Measurements from ENCODE around the gene POR. TPM values are rescaled to one million over a fixed set of nuclear protein-coding genes. Genes with fewer than 3 reads are reported as not detected.
"Not testable (repeated sequence)": the region's sequence is repeated elsewhere in the genome, so short reads cannot be mapped to it uniquely, and the experiment has no call there.

Gene POR
- total RNA-seq, 1 donor from 2014 or later: 84.4 TPM

GRCh38 chr7:75876126-75876881 is 38.7 kb upstream of the POR start:
- no peak for DNase-seq (ENCODE audit: low spot score)
- peaks cover 40% of the 10 kb centered on the region for H3K4me1 Mint-ChIP-seq (ENCODE audit: low read depth)
- no peaks in the 10 kb centered on the region for H3K27me3 Mint-ChIP-seq (ENCODE audit: insufficient read depth)
- H3K9me3 Mint-ChIP-seq: no peaks in the 10 kb centered on the region
- H3K36me3 Mint-ChIP-seq (ENCODE audit: low read depth): peaks cover 15% of the 10 kb centered on the region
- no peak overlapping the region for H3K4me3 Mint-ChIP-seq
- intact Hi-C loops (cut with micrococcal nuclease): loop anchor here (10.0 kb wide), 2 partner anchors 258 to 438 kb away; no protein-coding TSS in a partner anchor
- H3K27ac Mint-ChIP-seq: no peak overlapping the region

GRCh38 chr7:75878312-75878768 is 36.6 kb upstream of the POR start:
- peak overlapping the region; percentile 85 for H3K27ac Mint-ChIP-seq
- peaks cover 45% of the 10 kb centered on the region for H3K4me1 Mint-ChIP-seq (ENCODE audit: low read depth)
- intact Hi-C loops (cut with micrococcal nuclease): loop anchor here (1.0 to 10.0 kb wide), 11 partner anchors 8 to 436 kb away; partner anchors contain the start of genes POR, STYXL1 and TMEM120A
- no peaks in the 10 kb centered on the region for H3K9me3 Mint-ChIP-seq
- peak overlapping the region; percentile 95 for H3K4me3 Mint-ChIP-seq
- no peaks in the 10 kb centered on the region for H3K27me3 Mint-ChIP-seq (ENCODE audit: insufficient read depth)
- peaks cover 30% of the 10 kb centered on the region for H3K36me3 Mint-ChIP-seq (ENCODE audit: low read depth)
- DNase-seq (ENCODE audit: low spot score): no peak

GRCh38 chr7:75878769-75879611 is 36.0 kb upstream of the POR start, which contains the start of gene RHBDD2:
RHBDD2 (plus strand) TSS chr7:75879034; CDS start chr7:75879083, 49 bp downstream.
- Mint-ChIP-seq H3K4me1 (ENCODE audit: low read depth) (peaks cover 45% of the 10 kb centered on the region), H3K36me3 (ENCODE audit: low read depth) (peaks cover 32% of the 10 kb centered on the region), H3K9me3 (no peaks in the 10 kb centered on the region), H3K27me3 (ENCODE audit: insufficient read depth) (no peaks in the 10 kb centered on the region), H3K27ac (peak within 1 kb of the TSS; percentile 96), H3K4me3 (peak within 1 kb of the TSS; percentile 95)
- intact Hi-C loops (cut with micrococcal nuclease): loop anchor here (1.0 to 10.0 kb wide), 13 partner anchors 9 to 436 kb away; partner anchors contain the start of genes POR, STYXL1 and TMEM120A
- peak; percentile 90 for DNase-seq (ENCODE audit: low spot score)

GRCh38 chr7:75879771-75880184 is 35.2 kb upstream of the POR start:
- intact Hi-C loops (cut with micrococcal nuclease): loop anchor here (1.0 to 10.0 kb wide), 5 partner anchors 130 to 435 kb away; no protein-coding TSS in a partner anchor
- peak overlapping the region; percentile 95 for H3K4me3 Mint-ChIP-seq
- DNase-seq (ENCODE audit: low spot score): peak; percentile 20
- no peaks in the 10 kb centered on the region for H3K27me3 Mint-ChIP-seq (ENCODE audit: insufficient read depth)
- H3K4me1 Mint-ChIP-seq (ENCODE audit: low read depth): peaks cover 45% of the 10 kb centered on the region
- peak overlapping the region; percentile 96 for H3K27ac Mint-ChIP-seq
- peaks cover 38% of the 10 kb centered on the region for H3K36me3 Mint-ChIP-seq (ENCODE audit: low read depth)
- no peaks in the 10 kb centered on the region for H3K9me3 Mint-ChIP-seq

- H3K4me3 Mint-ChIP-seq: peak overlapping the region; percentile 95
- no peaks in the 10 kb centered on the region for H3K27me3 Mint-ChIP-seq (ENCODE audit: insufficient read depth)
- DNase-seq (ENCODE audit: low spot score): no peak
- H3K36me3 Mint-ChIP-seq (ENCODE audit: low read depth): peaks cover 38% of the 10 kb centered on the region
- H3K4me1 Mint-ChIP-seq (ENCODE audit: low read depth): peaks cover 45% of the 10 kb centered on the region
- peak overlapping the region; percentile 96 for H3K27ac Mint-ChIP-seq
- H3K9me3 Mint-ChIP-seq: no peaks in the 10 kb centered on the region
- intact Hi-C loops (cut with micrococcal nuclease): no loop called here
These were observed 34.7 kb upstream of the POR start for GRCh38 chr7:75880242-75880641.

GRCh38 chr7:75881436-75882095 is 33.4 kb upstream of the POR start:
- DNase-seq (ENCODE audit: low spot score): no peak
- intact Hi-C loops (cut with micrococcal nuclease): no loop called here
- no peak overlapping the region for H3K27ac Mint-ChIP-seq
- no peaks in the 10 kb centered on the region for H3K9me3 Mint-ChIP-seq
- H3K36me3 Mint-ChIP-seq (ENCODE audit: low read depth): peaks cover 43% of the 10 kb centered on the region
- H3K4me3 Mint-ChIP-seq: peak overlapping the region; percentile 68
- no peaks in the 10 kb centered on the region for H3K27me3 Mint-ChIP-seq (ENCODE audit: insufficient read depth)
- peaks cover 39% of the 10 kb centered on the region for H3K4me1 Mint-ChIP-seq (ENCODE audit: low read depth)

- peaks cover 28% of the 10 kb centered on the region for H3K4me1 Mint-ChIP-seq (ENCODE audit: low read depth)
- not testable (repeated sequence) for H3K27ac Mint-ChIP-seq
- H3K36me3 Mint-ChIP-seq (ENCODE audit: low read depth): peaks cover 51% of the 10 kb centered on the region
These were observed 31.6 kb upstream of the POR start for GRCh38 chr7:75883265-75883824.

GRCh38 chr7:75884476-75884875 is 30.5 kb upstream of the POR start:
- H3K36me3 Mint-ChIP-seq (ENCODE audit: low read depth): peaks cover 56% of the 10 kb centered on the region

More at GRCh38 chr7:75883265-75883824, 31.6 kb upstream of the POR start:
- intact Hi-C loops (cut with micrococcal nuclease); H3K4me3 Mint-ChIP-seq; H3K27me3 Mint-ChIP-seq (ENCODE audit: insufficient read depth); H3K9me3 Mint-ChIP-seq; DNase-seq (ENCODE audit: low spot score): not testable (repeated sequence)

GRCh38 chr7:75885036-75885435 is 29.9 kb upstream of the POR start:
- Mint-ChIP-seq H3K27ac (no peak overlapping the region), H3K4me3 (no peak overlapping the region), H3K27me3 (ENCODE audit: insufficient read depth) (no peaks in the 10 kb centered on the region), H3K36me3 (ENCODE audit: low read depth) (peaks cover 52% of the 10 kb centered on the region), H3K9me3 (no peaks in the 10 kb centered on the region), H3K4me1 (ENCODE audit: low read depth) (peaks cover 19% of the 10 kb centered on the region)
- no peak for DNase-seq (ENCODE audit: low spot score)
- intact Hi-C loops (cut with micrococcal nuclease): no loop called here

More at GRCh38 chr7:75884476-75884875, 30.5 kb upstream of the POR start:
- Mint-ChIP-seq H3K4me1 (ENCODE audit: low read depth) (peaks cover 24% of the 10 kb centered on the region), H3K4me3 (no peak overlapping the region), H3K27me3 (ENCODE audit: insufficient read depth) (no peaks in the 10 kb centered on the region), H3K9me3 (no peaks in the 10 kb centered on the region), H3K27ac (no peak overlapping the region)
- intact Hi-C loops (cut with micrococcal nuclease): no loop called here
- DNase-seq (ENCODE audit: low spot score): no peak

GRCh38 chr7:75887669-75888369 is 27.1 kb upstream of the POR start:
- Mint-ChIP-seq H3K9me3 (no peaks in the 10 kb centered on the region), H3K27me3 (ENCODE audit: insufficient read depth) (no peaks in the 10 kb centered on the region), H3K36me3 (ENCODE audit: low read depth) (peaks cover 32% of the 10 kb centered on the region), H3K4me1 (ENCODE audit: low read depth) (no peaks in the 10 kb centered on the region), H3K27ac (no peak overlapping the region), H3K4me3 (no peak overlapping the region)
- no peak for DNase-seq (ENCODE audit: low spot score)
- intact Hi-C loops (cut with micrococcal nuclease): no loop called here

GRCh38 chr7:75888464-75889222 is 26.3 kb upstream of the POR start:
- peaks cover 1% of the 10 kb centered on the region for H3K27me3 Mint-ChIP-seq (ENCODE audit: insufficient read depth)
- H3K4me3 Mint-ChIP-seq: no peak overlapping the region
- no peaks in the 10 kb centered on the region for H3K4me1 Mint-ChIP-seq (ENCODE audit: low read depth)
- peaks cover 28% of the 10 kb centered on the region for H3K36me3 Mint-ChIP-seq (ENCODE audit: low read depth)
- no peak for DNase-seq (ENCODE audit: low spot score)
- H3K9me3 Mint-ChIP-seq: no peaks in the 10 kb centered on the region
- no peak overlapping the region for H3K27ac Mint-ChIP-seq
- intact Hi-C loops (cut with micrococcal nuclease): no loop called here
